Lower leg skin (tissue), 4 donors: ENCODE results near the gene CEP85. TPM values are rescaled to one million over a fixed set of nuclear protein-coding genes. Genes with fewer than 3 reads are reported as not detected.

Experiments
- DNase-seq, 2 donors: peaks; one replicate each; pipeline ENCODE4 v3.0.0-alpha.2; 2019; ENCODE audit warnings: low spot score in 2 of 2
- H3K4me3 ChIP-seq: fragments of 200-600 bp; sonication (generic); 2 replicates; pipeline ENCODE4 v1.5.1; 2017; ENCODE audit warnings: mild to moderate bottlenecking, low read depth; ENCODE audit not compliant: poor library complexity, severe bottlenecking
- POLR2A ChIP-seq, 2 donors: fragments of 450-650 bp; IDR thresholded peaks; one replicate each; pipeline ENCODE4 v1.6.1; 2016 to 2017; ENCODE audit warnings: antibody characterized with exemption in 2 of 2, mild to moderate bottlenecking in 1 of 2, moderate library complexity in 1 of 2
- WGBS, 2 donors: methylation state at CpG; one replicate each; pipeline ENCODE4 v1.1.5; 2018; 5-methylcytosine and 5-hydroxymethylcytosine counted together
- intact Hi-C: fragments of 100-400 bp; cut with DNase I; formaldehyde crosslinking; loops from one replicate; pipeline ENCODE4 v1.15.0; 2023; ENCODE audit warnings: low total_unique reads
- total RNA-seq, 4 donors: library from RNA; depleted of rRNA; stranded (reverse); fragments of >200 nt; gene quantifications; one replicate each; pipeline ENCODE4 v1.1.0, GENCODE V29; 2016
- TF ChIP-seq, protein P1 (sequence below), 3 donors: fragments of 450-650 bp; IDR thresholded peaks; one replicate each; pipeline ENCODE4 v1.5.1; 2016; ENCODE audit warnings: antibody characterized with exemption in 3 of 3, mild to moderate bottlenecking in 3 of 3, moderate library complexity in 2 of 3

The CEP85 gene
- total RNA-seq, 4 donors from 2014 or later, result 13.0 to 17.2 (median 14.1) TPM

DNA sequence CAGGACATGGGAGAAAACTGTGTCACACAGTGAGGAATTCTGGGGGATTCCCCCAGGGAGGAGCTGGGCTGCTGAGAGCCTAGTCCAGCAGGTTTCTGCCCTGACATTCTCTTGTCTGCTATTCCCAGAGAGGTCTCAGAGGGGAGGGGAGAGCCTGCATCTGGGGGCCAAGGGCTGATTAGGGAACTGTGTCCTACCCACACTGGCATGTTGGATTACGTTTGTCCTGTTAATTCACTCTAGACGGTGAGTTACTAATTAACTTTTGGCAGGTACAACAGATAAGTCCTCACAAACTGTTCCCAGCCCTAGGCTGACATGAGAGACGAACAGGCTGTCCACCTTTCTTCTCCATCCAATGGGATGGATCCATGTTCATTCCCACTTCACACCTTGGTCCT is 43.3 kb downstream of the CEP85 start:
- DNase-seq, result no peak
- intact Hi-C loops, result loop anchor here (5.0 kb wide), 1 partner anchor 1030 kb away; the partner anchor contains the start of gene RSRP1
- WGBS, 2 donors, result 32 to 43% methylated on average over 3 of the region's 3 CpGs
- TF ChIP-seq, protein P1, sequence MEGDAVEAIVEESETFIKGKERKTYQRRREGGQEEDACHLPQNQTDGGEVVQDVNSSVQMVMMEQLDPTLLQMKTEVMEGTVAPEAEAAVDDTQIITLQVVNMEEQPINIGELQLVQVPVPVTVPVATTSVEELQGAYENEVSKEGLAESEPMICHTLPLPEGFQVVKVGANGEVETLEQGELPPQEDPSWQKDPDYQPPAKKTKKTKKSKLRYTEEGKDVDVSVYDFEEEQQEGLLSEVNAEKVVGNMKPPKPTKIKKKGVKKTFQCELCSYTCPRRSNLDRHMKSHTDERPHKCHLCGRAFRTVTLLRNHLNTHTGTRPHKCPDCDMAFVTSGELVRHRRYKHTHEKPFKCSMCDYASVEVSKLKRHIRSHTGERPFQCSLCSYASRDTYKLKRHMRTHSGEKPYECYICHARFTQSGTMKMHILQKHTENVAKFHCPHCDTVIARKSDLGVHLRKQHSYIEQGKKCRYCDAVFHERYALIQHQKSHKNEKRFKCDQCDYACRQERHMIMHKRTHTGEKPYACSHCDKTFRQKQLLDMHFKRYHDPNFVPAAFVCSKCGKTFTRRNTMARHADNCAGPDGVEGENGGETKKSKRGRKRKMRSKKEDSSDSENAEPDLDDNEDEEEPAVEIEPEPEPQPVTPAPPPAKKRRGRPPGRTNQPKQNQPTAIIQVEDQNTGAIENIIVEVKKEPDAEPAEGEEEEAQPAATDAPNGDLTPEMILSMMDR (IDR thresholded peaks at IDR 0.05), result no peak
- TF ChIP-seq POLR2A (IDR thresholded peaks at IDR 0.05), result no peak
- H3K4me3 ChIP-seq, result no peak overlapping the region

DNA sequence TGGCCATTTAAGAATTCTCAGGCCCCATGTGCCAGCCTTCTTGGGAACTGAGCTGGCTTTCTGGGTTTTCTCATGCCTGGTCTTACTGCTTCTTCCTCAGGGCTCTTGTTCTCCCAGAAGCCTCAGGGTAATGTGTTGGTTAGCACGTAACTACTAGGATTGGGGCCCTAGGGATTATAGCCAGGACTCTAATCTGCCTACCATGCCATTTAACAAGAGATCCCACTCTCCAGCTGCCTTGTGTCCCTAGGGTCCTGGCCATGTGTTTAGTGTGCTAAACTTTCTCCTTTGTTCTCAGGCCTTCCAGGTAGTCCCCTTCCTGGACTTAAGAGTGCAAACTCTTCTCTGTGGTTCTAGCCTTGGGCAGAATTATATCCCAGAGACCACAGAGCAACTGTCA is 43.7 kb downstream of the CEP85 start:
- H3K4me3 ChIP-seq, result no peak overlapping the region
- DNase-seq, result no peak
- 43 to 50% methylated on average over 1 of the region's 1 CpG for WGBS, 2 donors
- intact Hi-C loops, result loop anchor here (5.0 kb wide), 1 partner anchor 1030 kb away; the partner anchor contains the start of gene RSRP1
- TF ChIP-seq, protein P1 (IDR thresholded peaks at IDR 0.05), result no peak
- TF ChIP-seq POLR2A (IDR thresholded peaks at IDR 0.05), result no peak

DNA sequence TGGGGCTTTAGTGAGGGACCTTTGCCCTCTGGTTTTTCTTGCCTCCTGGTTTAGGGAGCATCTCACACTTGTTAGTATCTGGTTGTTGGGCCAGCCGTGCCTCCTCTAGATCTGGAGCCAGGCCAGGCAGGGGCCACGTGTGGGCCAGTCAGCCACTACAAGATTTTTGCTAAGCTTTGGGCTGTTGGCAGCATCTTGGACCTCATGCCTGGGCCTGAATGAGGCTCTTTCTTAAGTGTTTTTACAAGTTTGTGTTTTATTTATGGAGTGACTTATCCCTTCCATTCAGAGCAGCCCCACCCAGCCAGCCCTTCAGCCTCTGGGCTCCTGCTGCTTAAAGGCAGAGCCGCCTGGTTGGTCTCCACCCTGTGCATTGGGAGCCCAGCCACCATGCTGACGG is 44.3 kb downstream of the CEP85 start:
- intact Hi-C loops, result loop anchor here (5.0 kb wide), 1 partner anchor 1031 kb away; the partner anchor contains the start of gene RSRP1
- DNase-seq, result peak; percentile 92 to 94
- 7 to 15% methylated on average over 4 of the region's 4 CpGs for WGBS, 2 donors

DNA sequence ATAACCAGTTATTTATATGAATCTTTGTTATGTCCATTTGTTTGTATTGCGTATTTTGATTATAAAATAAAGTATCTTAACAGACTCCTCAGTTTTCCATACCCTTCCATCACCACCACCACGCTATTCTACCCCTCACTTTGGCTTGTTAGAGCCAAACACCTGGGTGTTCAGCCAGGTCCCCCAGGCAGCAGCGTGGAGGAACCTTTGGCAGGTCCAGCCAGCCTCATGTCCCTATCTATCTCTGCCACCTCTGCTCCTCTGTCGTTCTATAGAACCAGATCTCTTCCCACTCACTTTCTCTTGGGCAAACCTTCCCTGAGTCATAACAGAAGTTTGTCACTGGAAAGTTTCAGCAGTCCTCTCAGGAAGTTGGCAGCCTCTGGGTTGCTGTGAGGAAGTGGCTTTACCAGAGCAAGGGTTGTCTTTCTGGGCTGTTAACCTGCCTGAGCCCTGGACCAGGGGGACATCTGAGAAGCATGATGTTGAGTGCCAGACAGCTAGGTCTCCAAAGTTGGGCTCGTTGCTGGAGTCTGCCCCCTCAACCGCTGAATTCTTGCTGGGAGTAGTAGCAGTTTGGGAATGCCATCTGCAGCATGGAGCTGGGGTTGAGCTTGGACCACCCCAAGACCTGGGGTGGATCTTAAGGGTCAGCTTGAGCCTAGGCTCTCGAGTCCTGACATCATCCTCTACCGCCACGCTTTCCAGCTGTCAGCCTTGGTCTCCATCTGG is 44.9 kb downstream of the CEP85 start:
- TF ChIP-seq, protein P1 (IDR thresholded peaks at IDR 0.05), result no peak
- TF ChIP-seq POLR2A (IDR thresholded peaks at IDR 0.05), result no peak
- DNase-seq, result peak; percentile 84 to 90
- intact Hi-C loops, result loop anchor here (5.0 kb wide), 1 partner anchor 1032 kb away; the partner anchor contains the start of gene RSRP1
- 10 to 17% methylated on average over 9 of the region's 9 CpGs for WGBS, 2 donors
- H3K4me3 ChIP-seq, result no peak overlapping the region

More for the DNA sequence above, 44.3 kb downstream of the CEP85 start:
- no peak for TF ChIP-seq POLR2A (IDR thresholded peaks at IDR 0.05)
- TF ChIP-seq, protein P1 (IDR thresholded peaks at IDR 0.05), result no peak
- no peak overlapping the region for H3K4me3 ChIP-seq

DNA sequence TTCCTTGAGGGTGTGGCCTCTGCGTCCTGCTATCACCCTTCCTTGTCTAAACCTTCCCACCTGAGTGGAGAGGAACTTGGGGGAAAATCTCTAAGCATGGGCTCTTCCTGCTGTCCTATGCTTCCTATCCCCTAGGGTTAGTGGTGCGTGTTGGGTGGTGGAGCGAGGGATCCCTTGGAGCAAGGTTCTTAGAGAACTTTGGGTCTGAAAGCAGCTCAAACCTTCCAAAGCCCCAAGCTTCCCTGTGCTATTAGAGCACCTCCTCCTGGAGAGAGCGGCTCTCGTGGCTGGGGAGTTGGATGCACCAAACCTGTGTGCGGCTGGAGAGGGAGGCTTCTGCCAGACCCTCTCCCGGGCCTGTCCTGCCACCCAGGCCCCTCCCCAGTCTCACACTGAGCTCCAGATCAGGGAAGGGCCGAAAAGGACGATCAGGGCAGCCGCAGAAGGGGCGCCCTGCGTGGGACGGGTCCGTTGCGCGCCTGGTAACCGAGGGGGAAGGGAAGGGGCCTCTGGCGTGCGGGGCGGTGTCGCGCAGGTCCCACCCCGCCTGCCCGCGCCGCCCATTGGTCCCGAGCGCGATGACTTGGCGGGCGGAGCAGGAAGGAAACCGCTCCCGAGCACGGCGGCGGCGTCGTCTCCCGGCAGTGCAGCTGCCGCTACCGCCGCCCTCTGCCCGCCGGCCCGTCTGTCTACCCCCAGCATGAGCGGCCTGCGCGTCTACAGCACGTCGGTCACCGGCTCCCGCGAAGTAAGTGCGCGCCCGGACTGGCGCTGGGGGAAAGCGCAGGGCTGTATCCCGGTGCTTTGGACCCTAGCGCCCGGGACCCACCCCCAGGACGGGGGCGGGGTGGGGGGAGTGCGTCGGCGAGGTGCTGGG is 45.7 kb downstream of the CEP85 start, which contains the start of gene SH3BGRL3:
Gene SH3BGRL3 (plus strand): TSS at position 631 of the 877 bp plus-strand sequence. CDS start 70 bp downstream, at position 701.
- peak in 1 of 2 donors; percentile 48 for TF ChIP-seq POLR2A (IDR thresholded peaks at IDR 0.05)
- TF ChIP-seq, protein P1 (IDR thresholded peaks at IDR 0.05), result no peak
- DNase-seq, result peak; percentile 85 to 98
- WGBS, 2 donors, result 0 to 1% methylated on average over 30 to 64 of the region's 66 CpGs
- intact Hi-C loops, result loop anchor here (5.0 kb wide), 1 partner anchor 1032 kb away; the partner anchor contains the start of gene RSRP1
- peak within 1 kb of the TSS; percentile 75 for H3K4me3 ChIP-seq
